ENCODE results near the gene MYLK3. TPM values are rescaled to one million over a fixed set of nuclear protein-coding genes. Genes with fewer than 3 reads are reported as not detected.

The MYLK3 gene
- total and polyA plus RNA-seq, 2 of the 4 experiments (the other 2 are of a cell fraction): under 0.01 to 0.03 TPM

DNA sequence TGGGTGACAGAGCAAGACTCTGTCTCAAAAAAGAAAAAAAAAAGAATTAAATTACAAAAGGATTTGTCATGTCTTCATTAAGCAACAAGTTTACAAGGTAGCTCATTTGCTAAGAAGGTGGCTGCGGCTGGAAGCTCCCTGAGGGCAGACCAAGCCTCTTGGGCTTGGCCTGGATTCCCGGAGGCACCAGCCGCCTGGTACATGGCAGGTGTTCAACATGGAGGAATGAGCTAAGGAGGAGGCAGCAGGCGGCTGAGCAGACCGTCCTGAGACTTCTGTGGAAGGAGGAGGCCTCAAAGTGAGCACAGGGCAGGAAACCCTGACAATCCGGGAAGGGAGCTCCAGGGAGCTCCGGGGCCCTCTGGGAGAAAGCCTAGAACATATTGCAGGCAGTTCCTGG, 3.2 kb upstream of the MYLK3 start:
- Histone ChIP-seq H3K4ac (ENCODE audit: low read depth, low read length) (no peak overlapping the region), H2AFZ (replicated peaks; ENCODE audit: low read length, poor library complexity) (no peak overlapping the region), H3K9ac (ENCODE audit: low read depth, low read length) (no peak overlapping the region), H2AK9ac (replicated peaks; ENCODE audit: low read depth, low read length, poor library complexity) (no peak overlapping the region), H3K4me1 (ENCODE audit: control insufficient read depth, insufficient read depth, low read length) (peaks cover 16% of the 10 kb centered on the region), H3K79me1 (ENCODE audit: low read depth in 1 of 2, low read length in 2 of 2) (no peaks in the 10 kb centered on the region), H2BK120ac (ENCODE audit: low read depth, low read length) (no peak overlapping the region), H2BK20ac (ENCODE audit: low read depth, low read length) (no peak overlapping the region), H3K56ac (ENCODE audit: extremely low read depth, insufficient read depth, low read length) (no peak overlapping the region), H4K8ac (ENCODE audit: low read depth in 2 of 2, low read length in 2 of 2) (no peak overlapping the region), H3K27ac (ENCODE audit: insufficient read depth, low read length) (no peak overlapping the region), H3K27me3 (ENCODE audit: control insufficient read depth, insufficient read depth, low read length) (no peaks in the 10 kb centered on the region), H3K18ac (ENCODE audit: low read depth, low read length) (no peak overlapping the region), H2BK15ac (ENCODE audit: low read depth, low read length) (no peak overlapping the region), H4K5ac (ENCODE audit: low read depth, low read length) (no peak overlapping the region), H2BK5ac (ENCODE audit: low read depth, low read length, poor library complexity, severe bottlenecking) (no peak overlapping the region), H3K4me2 (ENCODE audit: low read depth, low read length) (no peak overlapping the region), H2AK5ac (ENCODE audit: low read depth, low read length) (no peak overlapping the region), H4K20me1 (ENCODE audit: insufficient read depth, low read length) (no peaks in the 10 kb centered on the region), H3K4me3 (ENCODE audit: insufficient read depth, low read depth, low read length) (no peak overlapping the region), H3K9me1 (ENCODE audit: insufficient read depth, low read length) (peaks cover 2% of the 10 kb centered on the region; the same call in 1 of the 2 replicates), H4K91ac (ENCODE audit: insufficient read depth, low read depth, low read length) (no peak overlapping the region), H3K36me3 (ENCODE audit: control insufficient read depth, insufficient read depth, low read length) (no peaks in the 10 kb centered on the region), H3K14ac (replicated peaks; ENCODE audit: low read depth, low read length) (no peak overlapping the region), H3K23ac (ENCODE audit: low read depth, low read length) (no peak overlapping the region), H3K9me3 (ENCODE audit: control insufficient read depth, insufficient read depth, low read length) (no peaks in the 10 kb centered on the region)
- in situ Hi-C loops (cut with MboI; ENCODE audit: low sequenced_read_pairs) (no loop called here), dilution Hi-C loops (cut with HindIII; ENCODE audit: low sequenced_read_pairs, unreplicated experiment) (no loop called here), intact Hi-C loops (cut with micrococcal nuclease) (no loop called here)
- ATAC-seq (ENCODE audit: low read depth): no peak
- BruUV-seq (replicated peaks): no TSS peak
- TF ChIP-seq CEBPB (IDR thresholded peaks at IDR 0.05; ENCODE audit: low read depth, low read length) (no peak), SMC3 (IDR thresholded peaks at IDR 0.05; ENCODE audit: low read depth, low read length) (no peak), RCOR1 (IDR thresholded peaks at IDR 0.05; ENCODE audit: insufficient replicate concordance, low read length) (no peak), BHLHE40 (IDR thresholded peaks at IDR 0.05; ENCODE audit: low read depth, low read length) (no peak)
- TF ChIP-seq, protein P1, sequence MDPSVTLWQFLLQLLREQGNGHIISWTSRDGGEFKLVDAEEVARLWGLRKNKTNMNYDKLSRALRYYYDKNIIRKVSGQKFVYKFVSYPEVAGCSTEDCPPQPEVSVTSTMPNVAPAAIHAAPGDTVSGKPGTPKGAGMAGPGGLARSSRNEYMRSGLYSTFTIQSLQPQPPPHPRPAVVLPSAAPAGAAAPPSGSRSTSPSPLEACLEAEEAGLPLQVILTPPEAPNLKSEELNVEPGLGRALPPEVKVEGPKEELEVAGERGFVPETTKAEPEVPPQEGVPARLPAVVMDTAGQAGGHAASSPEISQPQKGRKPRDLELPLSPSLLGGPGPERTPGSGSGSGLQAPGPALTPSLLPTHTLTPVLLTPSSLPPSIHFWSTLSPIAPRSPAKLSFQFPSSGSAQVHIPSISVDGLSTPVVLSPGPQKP (IDR thresholded peaks at IDR 0.05; ENCODE audit: borderline replicate concordance, low read depth, low read length): no peak
- ChIA-PET CTCF (interaction anchor here (0.5 kb wide), 1 partner anchor 22 kb away, joined by 4 read pairs; no protein-coding TSS in a partner anchor), POLR2A (ENCODE audit: unreplicated experiment) (no interaction called here)
- WGBS, 2 experiments (ENCODE audit: extremely low coverage in 2 of 2, insufficient read length in 1 of 2): no CpG with 5 or more reads among the region's 7 CpGs
- no peak for DNase-seq
